Measurements from ENCODE around the gene CENPP.

Gene CENPP

GRCh38 chr9:92639791-92640271 lies 314.1 kb downstream of the CENPP start:
- no peak overlapping the region for H3K4me3 ChIP-seq (ENCODE audit: low read length)
- H3K27me3 ChIP-seq (ENCODE audit: insufficient read depth, low read length) = no peaks in the 10 kb centered on the region
- H2AFZ ChIP-seq (ENCODE audit: low read depth, low read length) = no peak overlapping the region
- H3K36me3 ChIP-seq (ENCODE audit: insufficient read depth, low read length) = peaks cover 61% of the 10 kb centered on the region
- no peaks in the 10 kb centered on the region for H3K4me1 ChIP-seq (ENCODE audit: insufficient read depth, low read length)
- H3K9me3 ChIP-seq (ENCODE audit: low read length) = no peaks in the 10 kb centered on the region

GRCh38 chr9:92640398-92641091 lies 314.8 kb downstream of the CENPP start:
- no peaks in the 10 kb centered on the region for H3K4me1 ChIP-seq (ENCODE audit: insufficient read depth, low read length)
- H3K27me3 ChIP-seq (ENCODE audit: insufficient read depth, low read length) = no peaks in the 10 kb centered on the region
- no peak overlapping the region for H3K4me3 ChIP-seq (ENCODE audit: low read length)
- H2AFZ ChIP-seq (ENCODE audit: low read depth, low read length) = no peak overlapping the region
- no peaks in the 10 kb centered on the region for H3K9me3 ChIP-seq (ENCODE audit: low read length)
- peaks cover 66% of the 10 kb centered on the region for H3K36me3 ChIP-seq (ENCODE audit: insufficient read depth, low read length)

GRCh38 chr9:92641092-92641809 lies 315.5 kb downstream of the CENPP start:
- Histone ChIP-seq H2AFZ (ENCODE audit: low read depth, low read length) (no peak overlapping the region), H3K9me3 (ENCODE audit: low read length) (no peaks in the 10 kb centered on the region), H3K27me3 (ENCODE audit: insufficient read depth, low read length) (no peaks in the 10 kb centered on the region), H3K36me3 (ENCODE audit: insufficient read depth, low read length) (peaks cover 73% of the 10 kb centered on the region), H3K4me1 (ENCODE audit: insufficient read depth, low read length) (no peaks in the 10 kb centered on the region), H3K4me3 (ENCODE audit: low read length) (no peak overlapping the region)

- no peak overlapping the region for H3K4me3 ChIP-seq (ENCODE audit: low read length)
- H3K4me1 ChIP-seq (ENCODE audit: insufficient read depth, low read length) = no peaks in the 10 kb centered on the region
- H3K36me3 ChIP-seq (ENCODE audit: insufficient read depth, low read length) = peaks cover 73% of the 10 kb centered on the region
- H3K27me3 ChIP-seq (ENCODE audit: insufficient read depth, low read length) = no peaks in the 10 kb centered on the region
- H2AFZ ChIP-seq (ENCODE audit: low read depth, low read length) = no peak overlapping the region
- no peaks in the 10 kb centered on the region for H3K9me3 ChIP-seq (ENCODE audit: low read length)
Observed at GRCh38 chr9:92642041-92642451, 316.3 kb downstream of the CENPP start.

- peaks cover 72% of the 10 kb centered on the region for H3K36me3 ChIP-seq (ENCODE audit: insufficient read depth, low read length)
- no peaks in the 10 kb centered on the region for H3K4me1 ChIP-seq (ENCODE audit: insufficient read depth, low read length)
- H3K4me3 ChIP-seq (ENCODE audit: low read length) = no peak overlapping the region
Observed at GRCh38 chr9:92642564-92642963, 316.8 kb downstream of the CENPP start.

GRCh38 chr9:92644278-92644677 lies 318.5 kb downstream of the CENPP start:
- Histone ChIP-seq H3K27me3 (ENCODE audit: insufficient read depth, low read length) (no peaks in the 10 kb centered on the region), H2AFZ (ENCODE audit: low read depth, low read length) (no peak overlapping the region), H3K9me3 (ENCODE audit: low read length) (no peaks in the 10 kb centered on the region), H3K36me3 (ENCODE audit: insufficient read depth, low read length) (peaks cover 78% of the 10 kb centered on the region), H3K4me3 (ENCODE audit: low read length) (no peak overlapping the region), H3K4me1 (ENCODE audit: insufficient read depth, low read length) (no peaks in the 10 kb centered on the region)

More at GRCh38 chr9:92642564-92642963, 316.8 kb downstream of the CENPP start:
- Histone ChIP-seq H3K27me3 (ENCODE audit: insufficient read depth, low read length) (no peaks in the 10 kb centered on the region), H2AFZ (ENCODE audit: low read depth, low read length) (no peak overlapping the region), H3K9me3 (ENCODE audit: low read length) (no peaks in the 10 kb centered on the region)

- no peaks in the 10 kb centered on the region for H3K9me3 ChIP-seq (ENCODE audit: low read length)
- H3K4me3 ChIP-seq (ENCODE audit: low read length) = no peak overlapping the region
- peaks cover 74% of the 10 kb centered on the region for H3K36me3 ChIP-seq (ENCODE audit: insufficient read depth, low read length)
- H3K27me3 ChIP-seq (ENCODE audit: insufficient read depth, low read length) = no peaks in the 10 kb centered on the region
- H2AFZ ChIP-seq (ENCODE audit: low read depth, low read length) = no peak overlapping the region
- no peaks in the 10 kb centered on the region for H3K4me1 ChIP-seq (ENCODE audit: insufficient read depth, low read length)
Observed at GRCh38 chr9:92645041-92645440, 319.3 kb downstream of the CENPP start.

GRCh38 chr9:92647671-92648473 lies 322.1 kb downstream of the CENPP start:
- Histone ChIP-seq H3K4me3 (ENCODE audit: low read length) (no peak overlapping the region), H3K36me3 (ENCODE audit: insufficient read depth, low read length) (peaks cover 57% of the 10 kb centered on the region), H2AFZ (ENCODE audit: low read depth, low read length) (no peak overlapping the region), H3K9me3 (ENCODE audit: low read length) (no peaks in the 10 kb centered on the region), H3K4me1 (ENCODE audit: insufficient read depth, low read length) (no peaks in the 10 kb centered on the region), H3K27me3 (ENCODE audit: insufficient read depth, low read length) (no peaks in the 10 kb centered on the region)

GRCh38 chr9:92648474-92648971 lies 322.8 kb downstream of the CENPP start:
- Histone ChIP-seq H3K4me1 (ENCODE audit: insufficient read depth, low read length) (no peaks in the 10 kb centered on the region), H3K4me3 (ENCODE audit: low read length) (no peak overlapping the region), H3K27me3 (ENCODE audit: insufficient read depth, low read length) (no peaks in the 10 kb centered on the region), H3K9me3 (ENCODE audit: low read length) (no peaks in the 10 kb centered on the region), H2AFZ (ENCODE audit: low read depth, low read length) (no peak overlapping the region), H3K36me3 (ENCODE audit: insufficient read depth, low read length) (peaks cover 52% of the 10 kb centered on the region)

- no peaks in the 10 kb centered on the region for H3K4me1 ChIP-seq (ENCODE audit: insufficient read depth, low read length)
- no peak overlapping the region for H2AFZ ChIP-seq (ENCODE audit: low read depth, low read length)
- H3K9me3 ChIP-seq (ENCODE audit: low read length) = no peaks in the 10 kb centered on the region
- H3K27me3 ChIP-seq (ENCODE audit: insufficient read depth, low read length) = no peaks in the 10 kb centered on the region
- H3K4me3 ChIP-seq (ENCODE audit: low read length) = no peak overlapping the region
- H3K36me3 ChIP-seq (ENCODE audit: insufficient read depth, low read length) = peaks cover 50% of the 10 kb centered on the region
Observed at GRCh38 chr9:92649007-92649406, 323.3 kb downstream of the CENPP start.

GRCh38 chr9:92650296-92650695 lies 324.5 kb downstream of the CENPP start:
- H3K4me1 ChIP-seq (ENCODE audit: insufficient read depth, low read length) = no peaks in the 10 kb centered on the region
- H3K27me3 ChIP-seq (ENCODE audit: insufficient read depth, low read length) = no peaks in the 10 kb centered on the region
- no peak overlapping the region for H3K4me3 ChIP-seq (ENCODE audit: low read length)
- no peaks in the 10 kb centered on the region for H3K9me3 ChIP-seq (ENCODE audit: low read length)
- peaks cover 52% of the 10 kb centered on the region for H3K36me3 ChIP-seq (ENCODE audit: insufficient read depth, low read length)
- H2AFZ ChIP-seq (ENCODE audit: low read depth, low read length) = no peak overlapping the region

- H3K36me3 ChIP-seq (ENCODE audit: insufficient read depth, low read length) = peaks cover 49% of the 10 kb centered on the region
Observed at GRCh38 chr9:92650839-92651621, 325.3 kb downstream of the CENPP start.

More at GRCh38 chr9:92650839-92651621, 325.3 kb downstream of the CENPP start:
- no peaks in the 10 kb centered on the region for H3K27me3 ChIP-seq (ENCODE audit: insufficient read depth, low read length)
- H3K4me3 ChIP-seq (ENCODE audit: low read length) = no peak overlapping the region
- no peaks in the 10 kb centered on the region for H3K4me1 ChIP-seq (ENCODE audit: insufficient read depth, low read length)
- no peak overlapping the region for H2AFZ ChIP-seq (ENCODE audit: low read depth, low read length)
- H3K9me3 ChIP-seq (ENCODE audit: low read length) = no peaks in the 10 kb centered on the region
